Activated CD4-positive, alpha-beta T cell treated with anti-CD3 and anti-CD28 coated beads, Interleukin-2, amount 10 ng/mL, durations not matched to agents 7 days and 5 days (primary cell): ENCODE results near the gene SSNA1. TPM values are rescaled to one million over a fixed set of nuclear protein-coding genes. Genes with fewer than 3 reads are reported as not detected.

Experiments used
- CTCF ChIA-PET: fragments of 350-600 bp; sonication (Branson Sonifier 250); formaldehyde crosslinking; loops from one replicate; lab custom pipeline; 2021; ENCODE audit warnings: antibody characterized with exemption; lab: Charles Lee
- POLR2A ChIA-PET: fragments of 350-600 bp; sonication (Branson Sonifier 250); formaldehyde crosslinking; loops from one replicate; lab custom pipeline; 2021; ENCODE audit warnings: antibody characterized with exemption; lab: Charles Lee
- DNase-seq: peaks from one replicate; pipeline ENCODE4 v3.0.0-alpha.2; 2020
- H3K27ac Mint-ChIP-seq: one replicate; pipeline ENCODE4 v1.8.0; 2021; ENCODE audit warnings: mild to moderate bottlenecking, moderate library complexity, mixed read lengths
- H3K27me3 Mint-ChIP-seq: one replicate; pipeline ENCODE4 v1.8.0; 2021; ENCODE audit warnings: mixed read lengths
- H3K36me3 Mint-ChIP-seq: one replicate; pipeline ENCODE4 v1.8.0; 2021; ENCODE audit warnings: low read depth, mixed read lengths
- H3K4me1 Mint-ChIP-seq: one replicate; pipeline ENCODE4 v1.8.0; 2021; ENCODE audit warnings: mixed read lengths
- H3K4me3 Mint-ChIP-seq: one replicate; pipeline ENCODE4 v1.8.0; 2021; ENCODE audit warnings: mild to moderate bottlenecking, moderate library complexity, mixed read lengths
- H3K9me3 Mint-ChIP-seq: one replicate; pipeline ENCODE4 v1.8.0; 2021; ENCODE audit warnings: mixed read lengths
- total RNA-seq, 2 experiments: library from RNA; stranded (reverse); gene quantifications; one replicate each; pipeline ENCODE4 v1.2.3, GENCODE V29; 2021

The SSNA1 gene
- total RNA-seq, 2 experiments from 2014 or later = 74.8 to 81.3 TPM

DNA sequence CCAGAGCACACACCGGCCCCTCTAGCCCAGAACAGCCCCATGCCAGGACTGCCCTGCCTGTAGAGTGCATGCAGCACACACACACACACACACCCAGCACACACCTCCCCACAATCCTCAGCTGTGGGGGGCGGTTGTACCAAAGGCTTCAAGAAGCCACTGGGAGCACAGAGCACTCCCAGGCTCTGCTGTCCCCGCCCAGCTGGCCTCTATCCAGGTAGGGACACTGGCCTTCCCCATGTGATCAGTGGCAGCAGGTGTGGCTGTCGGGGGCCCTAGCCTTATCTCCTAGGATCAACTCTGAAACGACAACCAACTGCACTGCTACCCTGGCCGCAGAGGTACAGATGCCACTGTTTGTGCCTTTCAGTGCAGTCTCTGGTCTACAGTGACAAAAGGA is 2.1 kb upstream of the SSNA1 start:
- Mint-ChIP-seq H3K27ac (peak overlapping the region; percentile 72), H3K4me3 (peak overlapping the region; percentile 88), H3K9me3 (no peaks in the 10 kb centered on the region), H3K27me3 (no peaks in the 10 kb centered on the region), H3K36me3 (peaks cover 11% of the 10 kb centered on the region), H3K4me1 (peaks cover 34% of the 10 kb centered on the region)
- CTCF ChIA-PET = interaction anchor here (0.9 to 1.1 kb wide), 2 partner anchors 29 to 38 kb away, joined by 3 read pairs; partner anchors contain the start of gene CYSRT1
- DNase-seq = no peak
- POLR2A ChIA-PET = no interaction called here

DNA sequence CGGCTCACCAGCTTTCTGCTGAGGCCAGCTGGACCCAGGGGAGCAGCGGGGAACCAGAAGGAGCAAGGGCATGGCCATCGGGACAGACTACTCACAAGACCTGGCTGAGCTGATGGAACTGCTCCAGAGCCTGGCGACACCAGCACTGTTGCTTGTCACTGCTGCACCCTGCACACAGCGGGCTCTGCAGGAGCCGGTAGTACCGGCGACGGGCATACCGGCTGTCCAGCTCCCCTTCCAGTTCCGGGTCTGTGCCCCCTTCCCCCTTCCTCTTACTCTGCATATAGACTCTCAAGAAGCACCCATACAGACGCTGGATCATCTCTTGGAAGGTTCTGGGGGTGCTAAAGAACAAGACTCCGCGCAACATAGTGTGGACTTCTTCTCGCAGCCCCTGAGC is 1.1 kb upstream of the SSNA1 start:
- H3K9me3 Mint-ChIP-seq = no peaks in the 10 kb centered on the region
- peak overlapping the region; percentile 88 for H3K4me3 Mint-ChIP-seq
- H3K36me3 Mint-ChIP-seq = peaks cover 7% of the 10 kb centered on the region
- peaks cover 34% of the 10 kb centered on the region for H3K4me1 Mint-ChIP-seq
- DNase-seq = no peak
- POLR2A ChIA-PET = no interaction called here
- peak overlapping the region; percentile 95 for H3K27ac Mint-ChIP-seq
- CTCF ChIA-PET = interaction anchor here (1.1 to 2.6 kb wide), 5 partner anchors 10 to 37 kb away, joined by 3 to 10 read pairs (median 3); partner anchors contain the start of genes CYSRT1, TMEM210 and TPRN
- no peaks in the 10 kb centered on the region for H3K27me3 Mint-ChIP-seq

DNA sequence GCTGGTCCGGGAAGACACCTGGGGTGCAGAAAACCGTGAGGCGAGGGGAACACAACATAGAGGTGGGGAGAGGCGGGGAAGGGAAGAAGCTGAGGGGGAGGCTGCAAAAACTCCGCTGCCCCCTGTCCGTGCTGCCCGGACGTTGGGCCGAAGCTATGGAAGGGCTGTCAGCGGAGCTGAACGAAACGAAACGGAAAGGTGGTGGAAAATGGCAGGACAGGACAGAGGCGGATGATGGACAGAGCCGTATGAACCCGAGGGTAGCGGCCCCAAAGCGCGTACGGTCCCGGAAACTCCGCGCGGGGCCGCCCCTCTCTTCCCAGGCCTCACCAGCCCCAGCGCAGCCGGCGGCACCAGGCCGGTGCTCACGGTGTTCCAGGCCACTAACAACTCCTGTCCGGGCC is 388 bp upstream of the SSNA1 start:
- Mint-ChIP-seq H3K27me3 (no peaks in the 10 kb centered on the region), H3K27ac (peak overlapping the region; percentile 95), H3K36me3 (peaks cover 7% of the 10 kb centered on the region), H3K4me1 (peaks cover 34% of the 10 kb centered on the region), H3K4me3 (peak overlapping the region; percentile 88), H3K9me3 (no peaks in the 10 kb centered on the region)
- DNase-seq = no peak
- CTCF ChIA-PET = interaction anchor here (1.2 to 2.6 kb wide), 5 partner anchors 11 to 31 kb away, joined by 3 to 10 read pairs (median 4); partner anchors contain the start of genes NDOR1, TMEM203, TMEM210 and TPRN
- POLR2A ChIA-PET = interaction anchor here (1.1 to 1.6 kb wide), 2 partner anchors 13 to 17 kb away, joined by 4 to 5 read pairs; partner anchors contain the start of gene TPRN

DNA sequence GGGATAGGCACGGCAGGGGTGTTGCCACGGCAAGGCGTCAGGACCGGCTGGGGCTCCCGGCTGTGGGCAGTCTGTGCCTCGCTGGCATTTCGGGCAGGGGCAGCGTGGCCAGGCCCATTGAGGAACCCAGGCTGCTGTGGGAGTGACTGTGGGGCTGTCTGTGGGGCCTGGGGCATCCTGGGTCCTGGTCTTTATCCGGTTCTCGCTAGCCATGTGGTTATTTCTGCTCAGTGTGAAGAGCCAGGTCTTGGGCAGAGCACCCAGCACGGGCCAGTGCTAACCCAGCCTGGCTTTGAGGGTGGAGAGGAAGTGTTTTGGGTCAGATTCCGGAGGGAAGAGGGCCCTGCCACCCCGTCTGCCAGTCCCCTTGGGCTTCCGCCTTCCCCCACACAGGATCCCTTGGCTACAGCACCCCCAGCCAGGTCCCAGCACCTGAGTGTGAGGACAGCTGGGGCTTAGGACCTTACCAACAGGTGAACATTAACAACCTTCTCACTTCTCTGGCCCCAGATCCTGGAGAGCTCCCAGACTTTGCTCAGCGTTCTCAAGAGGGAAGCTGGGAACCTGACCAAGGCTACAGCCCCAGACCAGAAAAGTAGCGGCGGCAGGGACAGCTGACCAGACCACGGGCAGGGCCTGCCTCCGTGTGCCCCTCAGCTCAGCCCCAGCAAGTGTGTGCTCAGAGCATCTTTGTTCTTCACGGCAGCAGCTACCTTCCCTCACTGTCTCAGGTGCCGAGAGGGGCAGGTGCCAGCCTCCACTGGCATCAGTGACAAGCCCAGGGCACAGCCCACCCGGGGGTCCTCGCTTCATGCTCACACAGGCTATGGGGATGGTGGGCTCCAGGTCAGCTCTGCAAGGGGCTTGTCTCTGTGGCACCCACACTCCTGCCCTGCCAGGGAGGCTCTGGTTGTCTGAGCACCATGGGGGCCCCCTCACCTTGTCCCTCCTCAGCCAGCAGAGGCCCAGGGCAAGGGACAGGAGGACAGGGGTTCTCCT is 1.1 kb downstream of the SSNA1 start:
- peaks cover 34% of the 10 kb centered on the region for H3K4me1 Mint-ChIP-seq
- DNase-seq = no peak
- peak overlapping the region; percentile 96 for H3K4me3 Mint-ChIP-seq
- POLR2A ChIA-PET = interaction anchor here (1.1 to 1.6 kb wide), 2 partner anchors 11 to 15 kb away, joined by 4 to 5 read pairs; partner anchors contain the start of gene TPRN
- no peaks in the 10 kb centered on the region for H3K27me3 Mint-ChIP-seq
- peak overlapping the region; percentile 94 for H3K27ac Mint-ChIP-seq
- H3K36me3 Mint-ChIP-seq = peaks cover 3% of the 10 kb centered on the region
- CTCF ChIA-PET = interaction anchor here (1.0 to 2.6 kb wide), 8 partner anchors 9 to 143 kb away, joined by 3 to 11 read pairs (median 6); partner anchors contain the start of genes NDOR1, TMEM203, TMEM210 and TPRN
- H3K9me3 Mint-ChIP-seq = no peaks in the 10 kb centered on the region

DNA sequence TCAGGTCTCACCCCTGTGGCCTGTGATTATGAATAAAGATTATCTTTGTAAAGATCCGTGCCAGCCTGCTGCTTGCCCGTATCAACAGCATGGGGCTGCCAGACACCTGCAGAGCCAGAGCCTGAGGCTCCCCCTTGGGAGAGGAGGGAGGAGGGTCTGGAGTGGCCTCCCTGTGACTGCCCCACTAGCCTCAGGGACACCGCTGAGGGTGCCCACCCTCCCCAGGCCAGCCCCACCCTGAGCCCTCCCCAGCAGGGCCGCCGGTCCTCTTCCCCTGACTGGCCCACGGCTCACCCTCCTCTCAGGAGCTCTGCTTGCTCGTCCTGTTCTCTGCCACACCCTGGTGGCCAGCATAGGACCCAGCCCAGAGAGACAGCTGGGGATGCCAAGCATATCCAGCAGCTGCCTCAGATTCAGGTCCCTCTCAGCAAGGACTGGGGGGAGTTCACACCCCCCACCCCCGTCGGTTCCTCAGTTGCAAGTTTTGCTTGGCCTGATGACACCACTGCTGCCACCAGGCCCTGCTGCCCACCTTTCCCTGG is 1.9 kb downstream of the SSNA1 start:
- no peaks in the 10 kb centered on the region for H3K9me3 Mint-ChIP-seq
- ChIA-PET CTCF (interaction anchor here (0.8 to 2.2 kb wide), 5 partner anchors 8 to 94 kb away, joined by 3 to 11 read pairs (median 4); no protein-coding TSS in a partner anchor), POLR2A (no interaction called here)
- H3K4me3 Mint-ChIP-seq = peak overlapping the region; percentile 96
- H3K4me1 Mint-ChIP-seq = peaks cover 34% of the 10 kb centered on the region
- H3K27ac Mint-ChIP-seq = peak overlapping the region; percentile 19
- H3K36me3 Mint-ChIP-seq = peaks cover 3% of the 10 kb centered on the region
- H3K27me3 Mint-ChIP-seq = no peaks in the 10 kb centered on the region
- DNase-seq = no peak

DNA sequence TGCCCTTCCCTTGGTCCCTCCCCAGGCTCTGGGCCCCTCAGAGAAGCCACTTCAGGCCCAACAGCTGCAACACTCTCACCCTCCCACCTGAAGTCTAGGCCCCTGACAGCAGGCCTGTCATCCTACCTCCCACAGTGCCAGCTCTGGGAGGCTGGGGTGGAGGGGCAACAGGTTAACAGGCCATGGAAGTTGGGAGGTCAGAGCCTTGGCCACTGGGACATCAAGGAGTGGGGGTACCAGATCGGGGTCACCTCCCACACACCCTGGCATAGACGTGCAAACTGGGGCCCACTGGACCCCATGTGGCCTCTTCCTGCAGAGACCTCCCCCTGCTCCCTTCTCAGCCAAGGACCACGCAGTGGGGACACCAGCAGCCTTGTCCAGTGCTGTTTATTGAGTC is 2.8 kb downstream of the SSNA1 start:
- Mint-ChIP-seq H3K4me3 (no peak overlapping the region), H3K4me1 (peaks cover 32% of the 10 kb centered on the region), H3K27ac (no peak overlapping the region), H3K27me3 (no peaks in the 10 kb centered on the region), H3K9me3 (no peaks in the 10 kb centered on the region), H3K36me3 (peaks cover 2% of the 10 kb centered on the region)
- POLR2A ChIA-PET = no interaction called here
- CTCF ChIA-PET = interaction anchor here (0.7 to 1.1 kb wide), 3 partner anchors 38 to 95 kb away, joined by 3 to 4 read pairs (median 3); no protein-coding TSS in a partner anchor
- no peak for DNase-seq

DNA sequence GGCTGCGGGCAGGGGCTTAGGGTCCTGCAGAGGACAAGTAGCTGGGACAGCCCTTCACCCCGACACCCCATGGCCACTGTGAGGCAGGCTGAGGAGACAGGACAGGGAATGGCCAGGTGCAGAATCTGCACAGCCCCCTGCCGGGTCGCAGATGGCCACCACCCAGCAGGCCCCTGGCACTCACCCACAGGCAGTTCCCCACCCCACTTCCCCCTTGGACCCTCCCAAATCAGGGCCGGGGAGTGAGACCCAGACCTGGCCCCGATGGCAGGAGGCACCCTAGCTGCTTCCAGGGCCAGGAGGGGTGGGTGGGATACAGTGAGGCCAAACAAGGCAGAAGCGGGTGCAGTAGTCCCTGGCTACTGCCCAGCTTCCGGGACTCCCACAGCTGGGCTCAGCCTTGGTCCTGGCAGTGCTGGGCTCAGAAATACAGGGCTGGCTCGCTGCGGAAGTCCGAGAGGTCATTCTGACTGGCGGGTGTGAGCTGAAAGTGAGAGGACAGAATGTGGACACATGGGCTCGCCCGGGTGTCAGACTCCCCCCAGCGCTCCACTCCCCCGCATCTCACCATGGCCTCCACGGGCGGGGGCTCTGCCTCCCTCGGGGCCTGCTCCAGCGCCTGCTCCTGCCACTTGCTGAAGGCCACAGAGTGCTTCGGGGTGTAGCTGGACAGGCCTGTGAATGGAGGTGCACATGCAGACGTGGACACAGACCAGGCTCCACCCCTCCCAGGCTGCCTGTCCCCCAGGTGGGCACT is 3.4 kb downstream of the SSNA1 start:
- DNase-seq = no peak
- ChIA-PET POLR2A (no interaction called here), CTCF (interaction anchor here (0.7 to 1.5 kb wide), 4 partner anchors 23 to 157 kb away, joined by 3 to 5 read pairs (median 3); no protein-coding TSS in a partner anchor)
- no peak overlapping the region for H3K4me3 Mint-ChIP-seq
- no peaks in the 10 kb centered on the region for H3K27me3 Mint-ChIP-seq
- H3K36me3 Mint-ChIP-seq = peaks cover 2% of the 10 kb centered on the region
- H3K27ac Mint-ChIP-seq = no peak overlapping the region
- H3K4me1 Mint-ChIP-seq = peaks cover 26% of the 10 kb centered on the region
- no peaks in the 10 kb centered on the region for H3K9me3 Mint-ChIP-seq

DNA sequence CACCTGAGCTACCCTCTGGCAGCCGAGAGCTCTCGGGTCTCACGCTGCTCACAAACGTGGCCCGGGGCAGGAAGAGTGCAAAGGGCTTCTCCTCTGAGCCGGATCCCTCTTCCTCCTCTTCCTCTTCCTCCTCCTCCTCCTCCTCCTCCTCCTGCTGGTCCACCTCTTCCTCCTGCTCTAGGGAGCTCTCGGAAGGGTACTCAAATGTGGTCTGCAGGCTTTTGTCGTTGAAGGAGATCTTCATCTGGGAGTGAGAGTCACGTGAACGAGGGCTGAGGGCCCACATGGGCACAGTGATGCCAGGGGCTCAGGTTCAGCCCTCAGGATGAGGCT is 3.9 kb downstream of the SSNA1 start:
- no peaks in the 10 kb centered on the region for H3K9me3 Mint-ChIP-seq
- peaks cover 2% of the 10 kb centered on the region for H3K36me3 Mint-ChIP-seq
- CTCF ChIA-PET = interaction anchor here (1.0 to 1.6 kb wide), 4 partner anchors 12 to 158 kb away, joined by 3 to 6 read pairs (median 4); no protein-coding TSS in a partner anchor
- no peak for DNase-seq
- no peaks in the 10 kb centered on the region for H3K27me3 Mint-ChIP-seq
- peaks cover 23% of the 10 kb centered on the region for H3K4me1 Mint-ChIP-seq
- no peak overlapping the region for H3K4me3 Mint-ChIP-seq
- POLR2A ChIA-PET = no interaction called here
- no peak overlapping the region for H3K27ac Mint-ChIP-seq

DNA sequence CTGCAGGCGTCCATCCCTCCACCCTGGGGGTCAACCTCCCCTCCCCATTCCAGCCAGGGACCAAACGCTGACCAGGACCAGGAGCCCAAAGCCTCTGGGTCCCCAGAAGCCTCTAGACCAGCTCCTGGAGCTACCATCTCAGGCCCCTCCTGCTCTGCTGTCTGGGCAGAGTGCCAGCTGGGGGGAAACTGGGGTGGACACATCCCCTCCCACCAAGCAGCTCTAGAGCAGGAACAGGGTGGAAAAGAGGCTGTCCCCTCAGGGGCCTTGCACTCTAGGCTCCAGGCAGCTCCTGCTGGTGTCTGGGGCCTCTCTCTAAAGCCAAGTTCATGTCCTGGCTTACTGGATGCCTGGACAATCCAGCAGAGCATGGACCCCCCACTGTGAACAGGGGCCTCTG is 4.4 kb downstream of the SSNA1 start:
- Mint-ChIP-seq H3K4me1 (peaks cover 20% of the 10 kb centered on the region), H3K36me3 (peaks cover 2% of the 10 kb centered on the region), H3K27ac (no peak overlapping the region), H3K4me3 (no peak overlapping the region), H3K27me3 (no peaks in the 10 kb centered on the region), H3K9me3 (no peaks in the 10 kb centered on the region)
- ChIA-PET POLR2A (no interaction called here), CTCF (interaction anchor here (1.1 to 1.6 kb wide), 3 partner anchors 11 to 63 kb away, joined by 3 to 6 read pairs (median 5); no protein-coding TSS in a partner anchor)
- DNase-seq = no peak

DNA sequence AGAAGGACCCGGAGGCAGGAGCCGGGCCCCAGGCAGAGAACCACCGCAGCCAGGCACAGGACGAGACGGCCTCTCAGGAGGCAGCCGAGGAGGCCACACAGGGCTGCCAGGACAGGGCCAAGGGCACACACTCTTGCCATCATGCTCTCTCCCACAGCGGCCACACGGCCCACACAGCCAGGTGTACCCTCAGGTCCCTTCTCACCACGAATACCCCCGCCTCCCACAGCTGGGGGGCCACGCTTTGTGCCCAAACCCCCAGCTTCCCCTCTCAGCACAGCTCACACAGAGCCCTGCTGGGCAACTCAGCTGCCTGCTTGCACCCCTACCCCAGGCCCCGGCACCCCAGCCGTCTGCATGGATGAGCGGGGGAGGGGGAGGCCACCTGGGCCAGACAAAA is 5.3 kb downstream of the SSNA1 start:
- H3K9me3 Mint-ChIP-seq = no peaks in the 10 kb centered on the region

DNA sequence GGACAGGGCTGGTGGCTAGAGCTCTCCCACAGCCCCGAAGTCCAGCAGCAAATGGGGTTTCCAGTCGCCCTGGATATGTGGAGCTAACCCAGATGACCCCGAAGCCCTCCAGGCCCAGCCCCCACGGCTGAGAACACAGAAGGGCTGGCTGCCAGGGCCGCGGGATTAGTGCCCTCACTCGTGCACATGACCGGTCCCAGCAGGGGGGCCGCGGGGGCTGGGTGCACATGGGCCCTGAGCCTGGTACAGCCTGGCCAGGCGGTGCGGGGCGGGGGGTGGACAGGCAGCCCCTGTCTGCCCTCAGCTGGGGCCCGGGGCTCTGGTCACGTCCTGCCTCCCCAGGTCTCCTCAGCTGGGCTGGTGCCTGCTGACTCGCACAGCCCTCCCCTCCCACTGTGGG is 5.9 kb downstream of the SSNA1 start:
- Mint-ChIP-seq H3K4me3 (no peak overlapping the region), H3K27me3 (no peaks in the 10 kb centered on the region), H3K9me3 (no peaks in the 10 kb centered on the region), H3K27ac (no peak overlapping the region), H3K36me3 (no peaks in the 10 kb centered on the region), H3K4me1 (peaks cover 18% of the 10 kb centered on the region)
- ChIA-PET POLR2A (no interaction called here), CTCF (interaction anchor here (1.1 kb wide), 1 partner anchor 33 kb away, joined by 4 read pairs; the partner anchor contains the start of gene RNF224)
- no peak for DNase-seq

More for the DNA sequence above, 5.3 kb downstream of the SSNA1 start:
- Mint-ChIP-seq H3K27ac (no peak overlapping the region), H3K4me3 (no peak overlapping the region), H3K36me3 (peaks cover 2% of the 10 kb centered on the region), H3K4me1 (peaks cover 23% of the 10 kb centered on the region), H3K27me3 (no peaks in the 10 kb centered on the region)
- CTCF ChIA-PET = interaction anchor here (1.6 kb wide), 1 partner anchor 11 kb away, joined by 6 read pairs; no protein-coding TSS in a partner anchor
- POLR2A ChIA-PET = no interaction called here
- DNase-seq = no peak

DNA sequence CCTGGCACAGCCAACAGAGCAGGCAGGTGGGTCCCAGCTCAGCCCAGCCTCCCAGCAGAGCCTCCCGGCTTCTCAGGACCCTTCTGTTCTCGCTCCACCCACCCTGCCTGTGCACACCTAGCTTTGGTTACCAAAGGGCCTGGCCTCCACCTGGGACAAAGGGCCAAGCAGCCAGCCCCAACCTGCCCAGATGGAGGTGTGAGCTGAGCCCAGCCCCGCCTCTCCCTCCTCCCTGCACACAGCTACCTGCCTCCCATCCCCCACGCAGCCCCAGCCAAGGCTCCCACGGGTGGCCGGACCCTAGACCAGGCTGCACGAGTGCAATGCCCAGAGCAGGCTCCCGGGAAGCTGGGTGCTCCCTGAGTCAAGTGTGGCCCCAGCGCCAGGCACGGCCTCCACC is 6.4 kb downstream of the SSNA1 start:
- CTCF ChIA-PET = interaction anchor here (1.1 to 1.6 kb wide), 4 partner anchors 9 to 48 kb away, joined by 3 to 7 read pairs (median 4); partner anchors contain the start of gene RNF224

More for the DNA sequence above, 6.4 kb downstream of the SSNA1 start:
- DNase-seq = no peak
- POLR2A ChIA-PET = no interaction called here
- no peaks in the 10 kb centered on the region for H3K9me3 Mint-ChIP-seq
- H3K27ac Mint-ChIP-seq = no peak overlapping the region
- peaks cover 13% of the 10 kb centered on the region for H3K4me1 Mint-ChIP-seq
- H3K27me3 Mint-ChIP-seq = no peaks in the 10 kb centered on the region
- no peaks in the 10 kb centered on the region for H3K36me3 Mint-ChIP-seq
- no peak overlapping the region for H3K4me3 Mint-ChIP-seq
